HEK293T (cell line): Measurements from ENCODE around the gene RPS2.

Experiments used
- CTCF ChIA-PET: fragments of 350-600 bp; formaldehyde crosslinking; extraction: SDS; loops from one replicate; lab custom pipeline; 2021; ENCODE audit warnings: antibody characterized with exemption, inconsistent platforms; lab: Yijun Ruan, JAX
- POLR2A ChIA-PET: fragments of 350-600 bp; formaldehyde crosslinking; extraction: SDS; loops from one replicate; lab custom pipeline; 2020; ENCODE audit warnings: antibody characterized with exemption, inconsistent platforms; lab: Yijun Ruan, JAX
- DNase-seq: peaks from one replicate; pipeline ENCODE4 v3.0.0; 2012; ENCODE audit warnings: mixed read lengths; ENCODE audit errors: extremely low spot score
- ARNT ChIP-seq: fragments of 450-650 bp; IDR thresholded peaks from 2 replicates; pipeline ENCODE4 v1.6.1; 2017; ENCODE audit warnings: mild to moderate bottlenecking
- BHLHE40 ChIP-seq: fragments of 450-650 bp; IDR thresholded peaks from 2 replicates; pipeline ENCODE4 v1.6.1; 2016; ENCODE audit warnings: mild to moderate bottlenecking, moderate library complexity, borderline replicate concordance
- CTBP1 ChIP-seq: fragments of 450-650 bp; IDR thresholded peaks from 2 replicates; pipeline ENCODE4 v1.6.1; 2016; ENCODE audit warnings: borderline replicate concordance
- ELF4 ChIP-seq: fragments of 450-650 bp; IDR thresholded peaks from 2 replicates; pipeline ENCODE4 v1.6.1; 2017; ENCODE audit warnings: antibody characterized with exemption
- FOXA1 ChIP-seq: fragments of 450-650 bp; IDR thresholded peaks from 2 replicates; pipeline ENCODE4 v1.6.1; 2016; ENCODE audit warnings: mild to moderate bottlenecking
- FOXK2 ChIP-seq: fragments of 450-650 bp; IDR thresholded peaks from 2 replicates; pipeline ENCODE4 v1.6.1; 2016; ENCODE audit warnings: mild to moderate bottlenecking
- FOXM1 ChIP-seq: fragments of 450-650 bp; IDR thresholded peaks from 2 replicates; pipeline ENCODE4 v1.6.1; 2017; ENCODE audit warnings: mild to moderate bottlenecking, borderline replicate concordance
- HDGF ChIP-seq: fragments of 450-650 bp; IDR thresholded peaks from 2 replicates; pipeline ENCODE4 v1.6.1; 2017; ENCODE audit warnings: antibody characterized with exemption, borderline replicate concordance
- L3MBTL2 ChIP-seq: fragments of 450-650 bp; conservative IDR thresholded peaks from 2 replicates; pipeline ENCODE4 v1.6.1; 2016; ENCODE audit warnings: mild to moderate bottlenecking
- LEF1 ChIP-seq: fragments of 450-650 bp; IDR thresholded peaks from 2 replicates; pipeline ENCODE4 v1.6.1; 2017; ENCODE audit warnings: mild to moderate bottlenecking, borderline replicate concordance
- NFRKB ChIP-seq: fragments of 450-650 bp; IDR thresholded peaks from 2 replicates; pipeline ENCODE4 v1.6.1; 2016; ENCODE audit warnings: mild to moderate bottlenecking, moderate library complexity
- PKNOX1 ChIP-seq: fragments of 450-650 bp; IDR thresholded peaks from 2 replicates; pipeline ENCODE4 v1.6.1; 2016
- SP1 ChIP-seq: fragments of 450-650 bp; IDR thresholded peaks from 2 replicates; pipeline ENCODE4 v1.6.1; 2017
- SUZ12 ChIP-seq: fragments of 450-650 bp; IDR thresholded peaks from 2 replicates; pipeline ENCODE4 v1.6.1; 2016; ENCODE audit warnings: mild to moderate bottlenecking
- TARDBP ChIP-seq: fragments of 450-650 bp; IDR thresholded peaks from 2 replicates; pipeline ENCODE4 v1.6.1; 2016
- ZNF384 ChIP-seq: fragments of 450-650 bp; IDR thresholded peaks from 2 replicates; pipeline ENCODE4 v1.6.1; 2016

The RPS2 gene

DNA sequence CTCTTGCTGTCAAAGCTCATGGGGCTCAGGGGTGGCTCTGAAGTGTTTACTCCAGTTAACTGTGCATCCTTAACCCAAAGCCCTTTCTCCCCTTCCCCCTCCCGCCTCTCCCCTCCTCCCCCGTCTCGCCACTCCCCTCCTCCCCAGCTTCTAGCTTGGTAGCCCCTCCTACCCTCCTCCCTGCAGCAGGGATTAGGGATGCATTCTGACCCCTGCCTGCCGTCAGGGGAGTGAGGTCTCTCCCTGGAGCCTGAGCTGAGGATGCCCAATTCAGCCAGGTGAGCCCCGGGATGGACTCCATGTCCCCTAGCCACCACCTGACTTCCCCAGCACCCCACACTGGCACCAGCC is 48.0 kb downstream of the RPS2 start:
- CTCF ChIA-PET, result interaction anchor here (0.6 to 0.8 kb wide), 2 partner anchors 18 to 32 kb away, joined by 3 read pairs; no protein-coding TSS in a partner anchor
- no peak for TF ChIP-seq FOXM1
- no peak for TF ChIP-seq SUZ12
- TF ChIP-seq CTBP1, result no peak
- no peak for TF ChIP-seq SP1
- no peak for TF ChIP-seq ARNT
- no peak for TF ChIP-seq HDGF
- TF ChIP-seq ZNF384, result no peak
- no peak for TF ChIP-seq PKNOX1
- no peak for TF ChIP-seq LEF1
- TF ChIP-seq TARDBP, result no peak
- no peak for TF ChIP-seq ELF4
- TF ChIP-seq FOXK2, result no peak
- no peak for TF ChIP-seq FOXA1
- no peak for TF ChIP-seq BHLHE40
- no peak for TF ChIP-seq L3MBTL2
- TF ChIP-seq NFRKB, result no peak
- POLR2A ChIA-PET, result interaction anchor here (1.5 to 2.0 kb wide), 2 partner anchors 32 to 48 kb away, joined by 4 to 7 read pairs; partner anchors contain the start of gene RPS2

DNA sequence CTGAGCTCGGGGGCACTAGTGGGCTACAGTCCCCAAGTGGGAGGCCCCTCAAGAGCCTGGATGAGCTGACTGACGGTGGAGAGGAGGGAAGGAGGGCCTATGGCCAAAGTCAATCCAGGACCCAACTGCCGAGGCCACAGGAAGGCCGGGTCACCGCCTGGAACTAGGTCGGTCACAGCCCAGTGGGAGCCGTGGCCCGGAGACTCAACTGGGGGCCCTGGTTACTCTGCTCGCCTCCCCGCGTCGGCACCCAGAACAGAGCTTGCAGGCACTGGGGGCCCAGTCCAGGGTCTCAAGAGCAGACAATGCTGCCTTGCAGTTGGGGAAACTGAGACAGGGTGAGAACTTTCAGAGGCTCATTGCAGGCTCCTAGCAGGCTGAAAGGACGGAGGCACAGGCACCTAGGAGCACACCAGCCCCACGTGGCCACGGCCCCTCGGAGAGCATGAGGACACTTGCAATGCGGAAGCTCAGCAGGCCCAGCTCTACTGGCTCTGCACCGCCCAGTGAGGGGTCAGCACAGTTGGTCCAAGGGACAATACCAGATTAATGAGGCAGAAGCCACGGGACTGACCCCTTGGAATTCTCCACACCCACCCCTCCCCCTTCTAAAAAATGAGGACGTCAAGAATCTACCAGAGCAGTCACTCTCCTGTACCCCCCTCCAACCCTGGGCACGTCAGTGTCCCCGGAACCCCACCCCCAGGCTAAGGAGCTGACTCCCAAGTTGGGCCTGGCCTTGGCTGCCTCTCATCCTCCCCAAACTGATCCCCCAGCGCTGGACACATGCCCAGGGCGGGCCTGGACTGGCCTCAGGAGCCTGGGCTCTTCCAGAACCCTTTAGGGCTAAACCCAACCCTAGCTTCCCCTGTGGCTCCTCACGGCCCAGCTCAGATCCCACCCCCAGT is 48.6 kb downstream of the RPS2 start:
- no peak for DNase-seq
- POLR2A ChIA-PET, result interaction anchor here (1.5 to 2.0 kb wide), 2 partner anchors 31 to 49 kb away, joined by 4 to 7 read pairs; partner anchors contain the start of gene RPS2
- no peak for TF ChIP-seq L3MBTL2
- TF ChIP-seq CTBP1, result no peak
- TF ChIP-seq LEF1, result no peak
- TF ChIP-seq SP1, result no peak
- no peak for TF ChIP-seq HDGF
- no peak for TF ChIP-seq ARNT
- no peak for TF ChIP-seq FOXM1
- CTCF ChIA-PET, result interaction anchor here (0.8 kb wide), 1 partner anchor 32 kb away, joined by 3 read pairs; no protein-coding TSS in a partner anchor

More for the DNA sequence above, 48.0 kb downstream of the RPS2 start:
- DNase-seq, result no peak

DNA sequence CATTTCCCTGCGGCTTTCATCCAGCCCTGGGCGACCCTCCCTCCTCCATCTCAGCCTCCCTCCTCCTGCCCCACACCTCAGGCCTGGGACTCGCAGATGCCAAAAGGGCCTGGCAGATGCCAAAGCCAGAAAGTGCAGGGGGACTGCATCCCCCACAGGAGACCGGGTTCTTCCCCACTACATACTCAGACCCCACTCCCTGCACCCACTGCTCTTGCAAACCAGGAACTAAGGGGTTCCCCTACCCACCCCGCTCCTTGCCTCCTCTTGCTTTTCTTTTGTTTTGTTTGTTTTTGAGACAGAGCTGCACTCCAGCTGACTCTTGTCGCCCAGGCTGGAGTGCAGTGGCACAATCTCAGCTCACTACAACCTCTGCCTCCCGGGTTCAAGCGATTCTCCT is 49.6 kb downstream of the RPS2 start:
- CTCF ChIA-PET, result no interaction called here
- POLR2A ChIA-PET, result interaction anchor here (1.3 to 2.0 kb wide), 2 partner anchors 8 to 50 kb away, joined by 4 to 7 read pairs; partner anchors contain the start of gene RPS2
- TF ChIP-seq SUZ12, result no peak
- TF ChIP-seq SP1, result no peak
- TF ChIP-seq FOXA1, result no peak
- no peak for TF ChIP-seq NFRKB
- TF ChIP-seq L3MBTL2, result no peak
- TF ChIP-seq HDGF, result no peak
- no peak for TF ChIP-seq ELF4
- no peak for TF ChIP-seq BHLHE40
- TF ChIP-seq CTBP1, result no peak
- no peak for TF ChIP-seq ZNF384
- TF ChIP-seq LEF1, result no peak
- no peak for TF ChIP-seq ARNT
- no peak for DNase-seq

DNA sequence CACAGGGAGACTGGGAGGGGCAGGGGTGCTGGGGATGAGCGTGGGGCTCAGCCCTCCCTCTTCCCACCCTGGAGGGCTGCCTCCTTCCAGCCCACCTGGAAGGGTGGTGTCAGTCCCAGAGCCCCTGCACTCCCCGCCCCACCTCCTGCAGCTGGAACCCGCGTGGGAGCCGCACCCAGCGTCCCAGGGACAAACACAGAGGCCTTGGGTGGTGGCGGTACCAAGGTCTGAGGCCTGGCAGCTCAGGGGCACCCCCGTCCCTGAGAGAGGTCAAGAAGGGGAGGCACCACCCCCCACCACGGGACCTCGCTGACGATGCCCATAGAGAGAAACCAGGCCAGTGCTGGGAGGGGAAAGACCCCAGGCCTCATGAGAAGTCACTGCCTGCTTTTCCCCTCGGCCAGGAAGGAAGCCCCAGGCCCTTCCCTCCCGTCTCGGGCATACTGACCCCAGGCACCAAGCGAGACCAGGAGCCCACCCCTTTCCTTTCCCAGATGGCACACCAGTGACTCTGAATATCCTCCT is 50.5 kb downstream of the RPS2 start:
- no peak for DNase-seq
- no peak for TF ChIP-seq ELF4
- TF ChIP-seq FOXA1, result no peak
- no peak for TF ChIP-seq L3MBTL2
- no peak for TF ChIP-seq CTBP1
- TF ChIP-seq LEF1, result no peak
- no peak for TF ChIP-seq FOXK2
- no peak for TF ChIP-seq SP1
- TF ChIP-seq SUZ12, result no peak
- TF ChIP-seq ZNF384, result no peak
- TF ChIP-seq PKNOX1, result no peak
- TF ChIP-seq TARDBP, result no peak
- no peak for TF ChIP-seq HDGF
- TF ChIP-seq FOXM1, result no peak
- TF ChIP-seq ARNT, result no peak
- no peak for TF ChIP-seq NFRKB
- TF ChIP-seq BHLHE40, result no peak
- CTCF ChIA-PET, result no interaction called here
- POLR2A ChIA-PET, result interaction anchor here (1.3 kb wide), 1 partner anchor 9 kb away, joined by 4 read pairs; no protein-coding TSS in a partner anchor

DNA sequence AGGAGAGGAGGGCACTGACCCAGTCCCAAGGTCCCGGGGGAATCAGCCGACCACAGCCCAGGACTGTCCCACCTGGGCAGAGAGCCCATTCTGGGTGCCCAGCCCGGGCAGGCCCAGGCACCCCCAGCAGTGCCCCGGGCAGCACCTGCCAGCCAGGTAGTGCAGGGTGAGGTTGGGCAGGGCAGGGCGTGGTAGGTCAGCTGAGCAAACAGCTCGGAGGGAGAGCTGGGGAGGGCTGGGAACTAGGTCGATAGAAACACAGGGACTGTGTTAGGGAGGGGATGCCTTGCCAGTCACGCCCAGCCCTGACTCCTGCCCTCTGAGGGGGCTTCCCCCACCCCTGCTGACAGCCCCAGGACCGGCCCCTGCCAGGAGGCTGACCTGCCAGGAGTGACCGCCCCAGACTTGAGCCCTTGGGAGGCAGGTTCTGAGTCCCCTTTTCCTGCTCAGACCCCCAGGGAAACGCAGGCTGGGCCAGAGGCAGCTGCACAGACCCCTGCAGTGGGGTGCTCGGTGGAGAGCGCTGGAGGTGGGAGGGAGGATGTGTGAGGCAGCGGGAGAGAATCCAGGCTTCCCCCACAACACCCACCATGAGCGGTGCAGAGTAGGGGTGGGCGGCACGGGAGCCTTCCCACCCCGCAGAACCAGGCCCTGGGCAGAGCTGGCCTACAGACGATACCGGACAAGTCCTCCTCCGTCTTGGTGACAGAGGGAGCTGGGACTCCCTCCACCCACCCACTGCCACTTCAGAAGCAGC is 51.1 kb downstream of the RPS2 start:
- POLR2A ChIA-PET, result interaction anchor here (1.3 kb wide), 1 partner anchor 10 kb away, joined by 4 read pairs; no protein-coding TSS in a partner anchor
- no peak for DNase-seq
- no peak for TF ChIP-seq HDGF
- no peak for TF ChIP-seq FOXM1
- TF ChIP-seq SUZ12, result no peak
- TF ChIP-seq PKNOX1, result no peak
- TF ChIP-seq BHLHE40, result no peak
- TF ChIP-seq ARNT, result no peak
- no peak for TF ChIP-seq ELF4
- TF ChIP-seq SP1, result no peak
- no peak for TF ChIP-seq LEF1
- TF ChIP-seq CTBP1, result no peak
- no peak for TF ChIP-seq TARDBP
- TF ChIP-seq NFRKB, result no peak
- TF ChIP-seq FOXA1, result no peak
- no peak for TF ChIP-seq ZNF384
- TF ChIP-seq FOXK2, result no peak
- CTCF ChIA-PET, result interaction anchor here (0.6 kb wide), 1 partner anchor 15 kb away, joined by 5 read pairs; no protein-coding TSS in a partner anchor
